ENCODE data around the gene TACR2. TPM values are rescaled to one million over a fixed set of nuclear protein-coding genes. Genes with fewer than 3 reads are reported as not detected.

The TACR2 gene
- polyA plus RNA-seq, 1 experiment = not detected

DNA sequence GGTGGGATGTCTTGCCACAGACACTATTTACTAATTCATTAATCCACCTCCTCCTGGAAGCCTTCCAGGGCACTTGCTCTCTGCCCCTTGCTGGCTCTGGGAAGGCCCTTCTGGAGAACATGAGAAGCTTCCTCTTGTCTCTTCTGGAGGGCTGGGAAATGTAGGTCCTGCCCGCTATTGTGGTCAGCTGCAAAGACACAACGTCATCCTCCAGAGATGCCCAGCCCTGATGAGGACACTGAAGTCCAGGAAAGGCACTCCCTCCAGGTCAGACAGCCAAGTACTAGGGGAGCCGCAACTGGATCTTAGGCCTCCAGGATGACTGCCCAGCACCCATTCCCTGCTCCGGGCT is 9.6 kb upstream of the TACR2 start:
- DNase-seq (ENCODE audit: low read depth, low spot score) = no peak
- TF ChIP-seq, protein P1, sequence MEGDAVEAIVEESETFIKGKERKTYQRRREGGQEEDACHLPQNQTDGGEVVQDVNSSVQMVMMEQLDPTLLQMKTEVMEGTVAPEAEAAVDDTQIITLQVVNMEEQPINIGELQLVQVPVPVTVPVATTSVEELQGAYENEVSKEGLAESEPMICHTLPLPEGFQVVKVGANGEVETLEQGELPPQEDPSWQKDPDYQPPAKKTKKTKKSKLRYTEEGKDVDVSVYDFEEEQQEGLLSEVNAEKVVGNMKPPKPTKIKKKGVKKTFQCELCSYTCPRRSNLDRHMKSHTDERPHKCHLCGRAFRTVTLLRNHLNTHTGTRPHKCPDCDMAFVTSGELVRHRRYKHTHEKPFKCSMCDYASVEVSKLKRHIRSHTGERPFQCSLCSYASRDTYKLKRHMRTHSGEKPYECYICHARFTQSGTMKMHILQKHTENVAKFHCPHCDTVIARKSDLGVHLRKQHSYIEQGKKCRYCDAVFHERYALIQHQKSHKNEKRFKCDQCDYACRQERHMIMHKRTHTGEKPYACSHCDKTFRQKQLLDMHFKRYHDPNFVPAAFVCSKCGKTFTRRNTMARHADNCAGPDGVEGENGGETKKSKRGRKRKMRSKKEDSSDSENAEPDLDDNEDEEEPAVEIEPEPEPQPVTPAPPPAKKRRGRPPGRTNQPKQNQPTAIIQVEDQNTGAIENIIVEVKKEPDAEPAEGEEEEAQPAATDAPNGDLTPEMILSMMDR (IDR thresholded peaks at IDR 0.05; ENCODE audit: low read depth, low read length) = no peak
- Histone ChIP-seq H3K4me3 (ENCODE audit: low read depth, low read length) (no peak overlapping the region), H3K27me3 (ENCODE audit: control insufficient read depth, insufficient read depth, low read length) (peaks cover 37% of the 10 kb centered on the region), H3K9me3 (ENCODE audit: control insufficient read depth, insufficient read depth, low read length) (no peaks in the 10 kb centered on the region), H3K27ac (ENCODE audit: low read depth, low read length) (no peak overlapping the region)
- POLR2A ChIA-PET = no interaction called here
- CTCF ChIA-PET = interaction anchor here (1.2 to 3.2 kb wide), 5 partner anchors 8 to 290 kb away, joined by 3 to 15 read pairs (median 4); no protein-coding TSS in a partner anchor

DNA sequence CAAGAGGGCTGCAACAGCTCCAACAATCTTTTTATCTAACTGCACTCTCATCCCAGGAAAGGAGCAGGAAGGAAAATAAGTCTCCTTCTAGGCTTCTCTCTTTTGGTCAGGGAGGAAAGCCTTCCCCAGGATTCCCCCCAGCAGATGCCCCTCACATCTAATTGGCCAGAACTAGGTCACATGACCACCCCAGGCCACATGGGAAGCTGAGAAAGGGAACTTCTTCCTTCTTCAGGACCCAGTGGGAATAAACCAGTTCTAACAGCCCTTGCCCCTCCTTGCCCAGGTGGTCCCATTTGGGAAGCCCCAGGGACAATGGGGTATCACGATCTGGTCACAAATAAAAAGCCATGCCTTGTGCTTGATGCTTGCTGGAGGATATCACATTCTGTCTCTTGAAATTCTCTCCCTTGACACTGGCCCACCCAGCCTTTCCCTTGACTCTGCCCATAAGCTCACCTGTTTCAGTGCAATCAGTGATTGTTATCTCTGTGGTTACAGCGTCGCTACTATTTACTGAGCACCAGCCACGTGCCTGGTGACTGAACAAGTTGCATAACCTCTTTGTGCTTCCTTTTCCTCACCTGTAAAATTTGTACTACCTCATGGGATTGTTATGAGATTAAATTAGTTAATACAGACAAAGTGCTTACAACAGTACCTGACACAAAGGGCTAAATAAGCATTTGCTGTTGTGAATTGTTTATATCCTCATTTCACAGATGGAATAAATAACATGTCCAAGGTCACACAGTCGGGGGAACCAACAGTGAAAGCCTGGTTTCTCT is 9.0 kb upstream of the TACR2 start:
- TF ChIP-seq, protein P1 (IDR thresholded peaks at IDR 0.05; ENCODE audit: low read depth, low read length) = no peak
- peaks cover 37% of the 10 kb centered on the region for H3K27me3 ChIP-seq (ENCODE audit: control insufficient read depth, insufficient read depth, low read length)
- ChIA-PET CTCF (interaction anchor here (1.0 to 3.2 kb wide), 6 partner anchors 8 to 291 kb away, joined by 3 to 15 read pairs (median 4); no protein-coding TSS in a partner anchor), POLR2A (no interaction called here)
- no peak for DNase-seq (ENCODE audit: low read depth, low spot score)
- H3K27ac ChIP-seq (ENCODE audit: low read depth, low read length) = no peak overlapping the region
- H3K9me3 ChIP-seq (ENCODE audit: control insufficient read depth, insufficient read depth, low read length) = no peaks in the 10 kb centered on the region
- H3K4me3 ChIP-seq (ENCODE audit: low read depth, low read length) = no peak overlapping the region

DNA sequence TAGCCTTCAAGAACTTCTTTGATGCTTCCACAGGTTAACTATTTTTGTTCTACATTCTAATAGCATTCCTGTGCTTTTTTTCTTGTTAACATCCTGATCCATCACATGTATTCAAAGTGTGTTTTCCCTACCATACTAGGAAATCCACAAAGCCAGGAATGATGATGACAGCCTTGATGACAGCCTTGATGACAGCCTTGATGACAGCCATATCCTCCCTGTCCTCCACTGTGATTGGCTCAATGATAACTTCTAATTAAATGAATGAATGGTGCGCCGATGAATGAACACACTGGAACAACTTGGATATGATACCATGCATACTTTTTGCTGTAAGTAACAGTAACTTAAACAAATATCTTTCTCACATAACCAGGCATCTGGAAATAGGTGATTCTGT is 8.3 kb upstream of the TACR2 start:
- H3K27me3 ChIP-seq (ENCODE audit: control insufficient read depth, insufficient read depth, low read length) = peaks cover 38% of the 10 kb centered on the region
- no peak overlapping the region for H3K4me3 ChIP-seq (ENCODE audit: low read depth, low read length)
- ChIA-PET POLR2A (no interaction called here), CTCF (interaction anchor here (1.0 to 3.2 kb wide), 3 partner anchors 9 to 82 kb away, joined by 3 to 15 read pairs (median 4); no protein-coding TSS in a partner anchor)
- no peaks in the 10 kb centered on the region for H3K9me3 ChIP-seq (ENCODE audit: control insufficient read depth, insufficient read depth, low read length)
- DNase-seq (ENCODE audit: low read depth, low spot score) = no peak
- no peak overlapping the region for H3K27ac ChIP-seq (ENCODE audit: low read depth, low read length)
- TF ChIP-seq, protein P1 (IDR thresholded peaks at IDR 0.05; ENCODE audit: low read depth, low read length) = no peak

DNA sequence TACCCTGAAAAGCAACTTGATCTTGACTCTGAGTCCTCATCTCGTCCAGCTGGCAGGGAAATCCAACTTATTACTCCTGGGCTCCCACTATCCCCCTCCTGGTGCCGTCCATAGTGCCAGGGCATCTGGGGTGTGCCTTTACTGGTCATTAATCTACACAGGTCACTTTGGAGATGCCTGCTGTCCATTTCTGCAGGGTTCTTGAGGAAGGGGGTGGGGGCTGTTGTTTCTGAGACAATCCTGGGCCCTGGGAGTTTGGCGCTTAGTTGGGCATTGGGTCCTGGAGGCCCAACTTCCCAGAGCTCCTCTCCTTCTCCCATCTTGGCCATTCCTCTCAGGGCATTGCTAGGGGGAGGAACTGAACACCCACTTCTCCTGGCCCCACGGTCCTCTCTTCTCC is 6.0 kb upstream of the TACR2 start:
- peaks cover 37% of the 10 kb centered on the region for H3K27me3 ChIP-seq (ENCODE audit: control insufficient read depth, insufficient read depth, low read length)
- ChIA-PET POLR2A (interaction anchor here (0.9 kb wide), 1 partner anchor 14 kb away, joined by 3 read pairs; no protein-coding TSS in a partner anchor), CTCF (interaction anchor here (0.5 to 1.9 kb wide), 2 partner anchors 32 to 86 kb away, joined by 4 to 6 read pairs; no protein-coding TSS in a partner anchor)
- DNase-seq (ENCODE audit: low read depth, low spot score) = no peak
- no peak overlapping the region for H3K27ac ChIP-seq (ENCODE audit: low read depth, low read length)
- no peaks in the 10 kb centered on the region for H3K9me3 ChIP-seq (ENCODE audit: control insufficient read depth, insufficient read depth, low read length)
- H3K4me3 ChIP-seq (ENCODE audit: low read depth, low read length) = no peak overlapping the region
- TF ChIP-seq, protein P1 (IDR thresholded peaks at IDR 0.05; ENCODE audit: low read depth, low read length) = no peak
